Dermis lymphatic vessel endothelial cell (primary cell): Measurements from ENCODE around the gene ZC2HC1C. TPM values are rescaled to one million over a fixed set of nuclear protein-coding genes. Genes with fewer than 3 reads are reported as not detected.

Experiments
- total RNA-seq: library from RNA; depleted of rRNA; stranded (reverse); fragments of >200 nt; gene quantifications from 2 replicates; pipeline ENCODE4 v1.2.1, GENCODE V29; 2014

The ZC2HC1C gene, protein sequence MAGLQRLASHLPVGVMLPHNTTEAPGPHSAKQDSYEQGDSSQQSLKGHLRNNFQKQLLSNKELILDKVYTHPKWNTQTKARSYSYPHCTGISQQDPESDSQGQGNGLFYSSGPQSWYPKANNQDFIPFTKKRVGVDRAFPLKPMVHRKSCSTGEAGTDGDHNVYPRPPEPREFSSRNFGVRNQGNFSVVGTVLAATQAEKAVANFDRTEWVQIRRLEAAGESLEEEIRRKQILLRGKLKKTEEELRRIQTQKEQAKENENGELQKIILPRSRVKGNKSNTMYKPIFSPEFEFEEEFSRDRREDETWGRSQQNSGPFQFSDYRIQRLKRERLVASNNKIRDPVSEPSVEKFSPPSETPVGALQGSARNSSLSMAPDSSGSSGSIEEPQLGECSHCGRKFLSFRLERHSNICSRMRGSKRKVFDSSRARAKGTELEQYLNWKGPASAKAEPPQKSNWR
- 0.17 and 0.33 TPM in 2 replicates for total RNA-seq

DNA sequence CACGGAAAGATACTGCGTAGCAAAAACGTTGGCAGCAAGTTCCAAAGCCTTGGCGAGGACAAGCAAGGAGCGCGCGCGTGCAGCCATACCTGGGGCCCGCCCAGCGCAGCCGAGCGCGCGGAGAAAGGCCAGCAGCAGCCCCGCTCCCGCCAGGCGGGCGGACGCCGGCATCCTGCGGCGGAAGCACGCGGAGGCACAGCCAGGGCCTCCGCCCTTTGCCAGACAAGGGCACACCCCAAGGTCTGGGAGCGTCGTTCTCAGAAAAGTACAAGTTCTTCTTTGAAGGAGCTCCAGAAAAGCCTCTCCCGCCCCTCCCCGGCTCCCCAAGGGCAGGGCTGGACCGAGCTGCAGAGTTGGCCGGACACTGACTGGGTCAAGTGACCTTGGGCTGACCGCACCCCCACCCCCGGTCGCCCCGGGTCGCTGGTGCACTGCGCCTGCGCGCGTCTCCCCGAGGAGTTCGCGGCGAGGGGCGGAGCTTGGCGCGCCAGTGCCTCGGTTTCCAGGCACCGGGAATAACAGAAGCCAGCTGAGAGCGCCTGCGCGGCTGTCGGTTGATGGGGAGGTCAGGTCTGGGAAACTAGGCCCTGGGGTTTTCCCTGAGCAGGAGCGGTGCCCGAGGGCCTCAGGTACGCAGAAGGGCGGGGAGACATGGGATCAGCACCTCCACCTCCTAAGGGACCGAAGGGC lies at the start of gene ZC2HC1C:
Gene ZC2HC1C (plus strand): TSS at position 521 of the 690 bp plus-strand sequence. CDS start 933 bp downstream, outside the sequence.

DNA sequence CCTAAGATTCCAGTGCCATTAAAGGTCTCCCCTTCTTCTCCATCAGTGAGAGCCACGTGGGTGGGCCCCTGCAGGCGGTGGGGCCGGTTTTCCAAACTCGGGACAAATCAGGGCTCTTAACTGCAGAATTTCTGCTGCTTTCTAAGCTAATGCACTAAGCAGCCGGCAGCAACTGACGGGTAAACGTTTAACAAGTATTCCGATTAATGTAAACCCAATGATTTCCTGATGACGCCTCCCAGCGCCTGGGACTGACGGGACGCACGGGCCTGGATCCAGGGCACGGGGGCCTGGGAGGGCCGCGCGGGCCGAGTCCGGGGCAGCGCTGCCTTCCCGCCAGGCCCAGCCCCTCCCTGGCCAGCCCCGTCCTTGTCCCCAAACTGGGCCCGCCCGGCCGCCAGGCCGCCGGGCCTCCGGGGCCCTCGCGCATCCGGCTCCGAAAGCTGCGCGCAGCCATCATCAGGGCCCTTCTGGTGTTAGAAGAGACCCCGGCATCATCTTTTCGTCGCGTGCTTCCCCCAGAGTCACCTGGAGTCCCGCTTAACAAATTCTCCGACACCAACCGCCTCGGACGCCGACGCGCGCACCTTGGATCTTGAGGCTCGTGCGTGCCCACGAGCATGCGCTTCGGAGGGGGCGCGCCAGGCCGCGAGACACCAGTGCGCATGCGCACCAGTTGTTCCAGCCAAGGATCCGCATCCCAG lies 18.4 kb upstream of the ZC2HC1C start, which contains the start of gene MLH3:
Gene MLH3 (minus strand): TSS at position 616 of the 704 bp plus-strand sequence. CDS start 1,812 bp downstream, outside the sequence.

DNA sequence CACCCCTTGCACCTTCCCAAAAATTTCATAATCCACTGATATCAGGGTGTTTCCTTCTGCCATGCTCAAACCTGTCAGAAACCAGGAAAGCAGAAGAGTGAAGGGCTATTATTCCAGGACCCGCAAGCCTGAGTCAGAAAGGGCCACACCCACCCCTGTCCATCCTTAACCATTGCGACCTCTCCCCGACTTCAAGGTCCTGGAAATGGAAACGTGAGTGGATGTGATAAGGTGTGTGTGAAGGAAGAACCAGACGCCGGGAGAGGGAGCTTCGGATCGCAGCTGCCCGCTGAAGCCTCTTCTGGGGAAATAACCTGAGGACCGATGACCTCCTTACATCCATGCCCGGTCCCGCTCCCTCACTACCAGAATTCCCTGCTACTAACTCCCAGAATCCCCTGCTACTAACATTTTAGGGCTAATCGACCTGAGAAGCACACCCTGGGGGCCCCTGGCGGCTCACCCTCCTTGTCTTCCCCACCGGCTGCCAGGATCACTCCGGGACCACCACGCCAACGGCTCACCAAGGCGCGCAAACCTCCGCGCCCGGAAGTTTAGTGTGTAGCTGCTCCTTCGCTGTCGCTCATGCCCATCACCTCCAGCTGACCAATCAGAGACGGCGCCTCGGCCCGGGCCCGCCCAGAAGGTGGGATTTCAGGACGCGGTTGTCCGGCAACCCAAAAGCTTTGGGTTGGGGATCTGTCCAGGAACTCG lies 5.8 kb upstream of the ZC2HC1C start, which contains the start of gene ACYP1:
Gene ACYP1 (minus strand): TSS at position 534 of the 714 bp plus-strand sequence. CDS start 471 bp downstream, at position 63.

DNA sequence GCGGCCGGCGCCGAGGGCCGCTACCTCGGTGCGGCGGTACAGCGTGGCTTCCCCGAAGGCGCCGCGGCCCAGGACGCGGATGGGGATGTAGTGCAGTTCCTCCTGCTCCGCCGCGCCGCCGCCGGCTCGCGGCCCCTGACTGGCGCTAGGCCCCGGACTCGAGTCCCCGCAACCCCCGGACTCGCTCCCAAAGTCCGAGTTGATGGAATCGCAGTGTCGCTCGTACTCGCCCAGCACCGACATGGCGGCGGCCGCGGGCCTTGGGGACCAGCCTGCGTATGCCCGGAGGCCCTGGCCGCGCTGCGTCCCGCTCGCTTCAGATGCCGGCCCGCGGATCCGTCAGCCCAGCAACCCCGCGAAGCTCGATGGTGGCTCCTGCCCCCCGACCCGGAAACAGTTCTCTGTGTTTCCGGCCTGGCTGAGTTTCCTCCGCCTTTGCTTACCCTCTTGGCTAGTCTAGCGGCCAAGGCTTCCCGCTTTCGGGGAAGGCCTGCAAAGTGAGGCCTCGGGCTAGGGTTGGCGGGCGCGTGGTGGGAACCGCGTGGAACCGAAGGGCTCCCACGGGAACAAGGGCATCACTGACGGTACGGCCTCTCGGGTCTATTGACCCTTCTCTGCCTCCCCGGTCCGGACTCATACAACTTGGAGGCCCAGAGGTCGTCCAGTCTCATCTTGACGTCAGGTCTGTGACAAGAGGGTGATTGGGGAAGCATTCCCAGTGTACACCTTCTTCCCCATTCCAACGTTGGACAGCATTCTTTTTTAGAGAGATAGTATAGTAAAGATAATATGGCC lies 57.4 kb downstream of the ZC2HC1C start, which contains the start of gene NEK9:
Gene NEK9 (minus strand): TSS at position 370 of the 795 bp plus-strand sequence. CDS start 127 bp downstream, at position 243.

Other genes starting within 250 kb of the ZC2HC1C start
- not detected in 2 replicates for gene PROX2, start 193.5 kb upstream of the ZC2HC1C start, total RNA-seq
- gene DLST, start 187.7 kb upstream of the ZC2HC1C start, total RNA-seq = 37.4 and 42.5 TPM in 2 replicates
- 4.3 and 6.6 TPM in 2 replicates for gene RPS6KL1, start 146.4 kb upstream of the ZC2HC1C start, total RNA-seq
- gene PGF, start 114.0 kb upstream of the ZC2HC1C start, total RNA-seq = 5.7 and 8.6 TPM in 2 replicates
- 32.8 and 65.1 TPM in 2 replicates for gene EIF2B2, start 66.7 kb upstream of the ZC2HC1C start, total RNA-seq
- gene MLH3, start 18.2 kb upstream of the ZC2HC1C start, total RNA-seq = 15.0 and 21.7 TPM in 2 replicates
- 2.9 and 3.3 TPM in 2 replicates for gene ACYP1, start 5.6 kb upstream of the ZC2HC1C start, total RNA-seq
- gene NEK9, start 57.4 kb downstream of the ZC2HC1C start, total RNA-seq = 23.2 and 32.7 TPM in 2 replicates
- gene TMED10, start 107.0 kb downstream of the ZC2HC1C start, total RNA-seq = 224 and 346 TPM in 2 replicates
- 125 and 548 TPM in 2 replicates for gene FOS, start 209.2 kb downstream of the ZC2HC1C start, total RNA-seq